SKM-1 treated with dmso at 0.1 percent for 144 hours (cell line): ENCODE measurements around the gene TMED4.
"Not testable (repeated sequence)": the region's sequence is repeated elsewhere in the genome, so short reads cannot be mapped to it uniquely, and the experiment has no call there.

Source experiments
- DNase-seq: peaks from one replicate; lab custom pipeline; 2025; ENCODE audit not compliant: unreplicated experiment; lab: John Stamatoyannopoulos, UW

The TMED4 gene

GRCh38 chr7:44607141-44608068 lies 25.4 kb upstream of the TMED4 start:
- DNase-seq: no peak

- peak; percentile 96 for DNase-seq
These were observed 24.5 kb upstream of the TMED4 start, which contains the start of gene OGDH for GRCh38 chr7:44606341-44607140. Gene OGDH, plus strand, starts transcription at chr7:44606627. Its CDS starts 17,717 bp downstream, at chr7:44624344.

- no peak for DNase-seq
These were observed 22.9 kb upstream of the TMED4 start for GRCh38 chr7:44604941-44605340.

GRCh38 chr7:44603193-44603592 lies 21.2 kb upstream of the TMED4 start:
- DNase-seq: no peak

- DNase-seq: no peak
These were observed 20.5 kb upstream of the TMED4 start for GRCh38 chr7:44602576-44602910.

GRCh38 chr7:44599222-44599621 lies 17.2 kb upstream of the TMED4 start:
- DNase-seq: no peak

GRCh38 chr7:44597181-44597580 lies 15.2 kb upstream of the TMED4 start:
- not testable (repeated sequence) for DNase-seq

- DNase-seq: no peak
These were observed 14.1 kb upstream of the TMED4 start for GRCh38 chr7:44595934-44596635.

GRCh38 chr7:44590910-44591309 lies 8.9 kb upstream of the TMED4 start:
- DNase-seq: no peak

GRCh38 chr7:44587843-44588711 lies 6.0 kb upstream of the TMED4 start:
- DNase-seq: peak; percentile 35

GRCh38 chr7:44583146-44583865 lies 1.3 kb upstream of the TMED4 start:
- no peak for DNase-seq

- no peak for DNase-seq
These were observed 819 bp downstream of the TMED4 start for GRCh38 chr7:44580945-44581878.

GRCh38 chr7:44576228-44576627 lies 5.8 kb downstream of the TMED4 start:
- no peak for DNase-seq

GRCh38 chr7:44575054-44575453 lies 7.0 kb downstream of the TMED4 start:
- no peak for DNase-seq

GRCh38 chr7:44574287-44574872 lies 7.7 kb downstream of the TMED4 start:
- DNase-seq: no peak

GRCh38 chr7:44573464-44574286 lies 8.4 kb downstream of the TMED4 start, which contains the start of gene DDX56:
Gene DDX56, minus strand, starts transcription at chr7:44573908. Its CDS starts 13 bp downstream, at chr7:44573895.
- peak; percentile 96 for DNase-seq

GRCh38 chr7:44572771-44573170 lies 9.3 kb downstream of the TMED4 start:
- no peak for DNase-seq
